K562 (cell line): ENCODE measurements around the gene GAL3ST2. TPM values are rescaled to one million over a fixed set of nuclear protein-coding genes. Genes with fewer than 3 reads are reported as not detected.
"Not testable (repeated sequence)": the region's sequence is repeated elsewhere in the genome, so short reads cannot be mapped to it uniquely, and the experiment has no call there.

Experiments used
- ATAC-seq: fragments of 200-7000 bp; cut with Tn5 transposase; 3 replicates; pipeline ENCODE4 v1.9.1; 2020; ENCODE audit warnings: moderate library complexity
- BruUV-seq: library from RNA; stranded (reverse); fragments of 400-500 nt; replicated peaks from 2 replicates; lab custom pipeline; 2021; lab: Mats Ljungman, UMichigan
- CTCF ChIA-PET: fragments of 300-600 bp; formaldehyde crosslinking; extraction: SDS; loops from one replicate; lab custom pipeline; 2021; ENCODE audit warnings: low intra/inter-chr PET ratio; lab: Yijun Ruan, JAX
- POLR2A ChIA-PET: fragments of 300-600, 350-650 bp; sonication (Branson Sonifier 250); formaldehyde crosslinking; extraction: SDS; loops from one replicate; lab custom pipeline; 2021; ENCODE audit warnings: antibody characterized with exemption, inconsistent platforms; lab: Yijun Ruan, JAX
- DNase-seq, 4 experiments: peaks; one replicate each; pipeline versions ENCODE4 v3.0.0 to v3.0.0-alpha.2; 2011 to 2018; ENCODE audit warnings: low spot score in 3 of 4, mixed read lengths in 3 of 4; ENCODE audit errors: extremely low read depth in 1 of 4
- FAIRE-seq: peaks from 2 replicates; lab custom pipeline; 2011; peaks lifted over from hg19 to GRCh38; lab: Jason Lieb, UNC
- H2AFZ ChIP-seq: 2 replicates; pipeline ENCODE4 v1.6.0; 2011; ENCODE audit warnings: low read depth, low read length, control low read depth, inconsistent platforms
- H3K27ac ChIP-seq: fragments of 200-600 bp; 3 replicates; pipeline ENCODE4 v1.8.0; 2011; ENCODE audit warnings: low read depth, mild to moderate bottlenecking, control low read depth, inconsistent platforms, low read length, moderate library complexity, mixed read lengths; ENCODE audit errors: extremely low read depth
- H3K27me3 ChIP-seq, 2 experiments: fragments of 300-600 bp in 1 of 2; 2 replicates in 1 of 2; 3 replicates in 1 of 2; pipeline versions ENCODE4 v1.6.0 to v1.8.0; 2011; ENCODE audit warnings: inconsistent platforms in 2 of 2, low read length in 2 of 2, mild to moderate bottlenecking in 1 of 2, mixed read lengths in 1 of 2, moderate library complexity in 1 of 2; ENCODE audit not compliant: control insufficient read depth in 2 of 2, insufficient read depth in 2 of 2
- H3K36me3 ChIP-seq: fragments of 300-600 bp; 3 replicates; pipeline ENCODE4 v1.8.0; 2011; ENCODE audit warnings: mild to moderate bottlenecking, low read length, inconsistent platforms; ENCODE audit not compliant: control insufficient read depth, insufficient read depth
- H3K4me1 ChIP-seq, 2 experiments: fragments of 200-600 bp in 1 of 2; replicated peaks in 1 of 2; 2 replicates in 1 of 2; 3 replicates in 1 of 2; pipeline versions ENCODE4 v1.5.1 to v1.8.0; 2011; ENCODE audit warnings: inconsistent platforms in 2 of 2, low read length in 2 of 2, mild to moderate bottlenecking in 1 of 2, mixed read lengths in 1 of 2, moderate library complexity in 1 of 2; ENCODE audit not compliant: control insufficient read depth in 2 of 2, insufficient read depth in 2 of 2
- H3K4me2 ChIP-seq: 2 replicates; pipeline ENCODE4 v1.6.1; 2011; ENCODE audit warnings: low read length, control low read depth, inconsistent platforms, mixed read lengths; ENCODE audit not compliant: insufficient read depth
- H3K4me3 ChIP-seq: fragments of 200-600 bp; sonication (generic), shearing (Covaris generic); 2 replicates; pipeline ENCODE4 v1.5.1; 2016; ENCODE audit warnings: control low read depth, inconsistent platforms
- H3K79me2 ChIP-seq: fragments of 200-600 bp; 3 replicates; pipeline ENCODE4 v1.8.0; 2011; ENCODE audit warnings: low read length, inconsistent platforms; ENCODE audit not compliant: control insufficient read depth, insufficient read depth
- H3K9ac ChIP-seq, 2 experiments: 2 replicates each; pipeline versions ENCODE4 v1.6.0 to v1.6.1; 2011; ENCODE audit warnings: low read depth in 2 of 2, low read length in 2 of 2, control low read depth in 1 of 2, inconsistent platforms in 1 of 2, mild to moderate bottlenecking in 1 of 2, mixed read lengths in 1 of 2; ENCODE audit not compliant: insufficient read depth in 1 of 2
- H3K9me1 ChIP-seq: one replicate; pipeline ENCODE4 v1.6.0; 2011; ENCODE audit warnings: inconsistent platforms, mild to moderate bottlenecking, low read length, moderate library complexity; ENCODE audit not compliant: control insufficient read depth, insufficient read depth
- H3K9me3 ChIP-seq: replicated peaks from 2 replicates; pipeline ENCODE4 v1.5.1; 2011; ENCODE audit warnings: low read depth, low read length, inconsistent platforms; ENCODE audit not compliant: control insufficient read depth, insufficient read depth
- H4K20me1 ChIP-seq: replicated peaks from 2 replicates; pipeline ENCODE4 v1.6.1; 2011; ENCODE audit warnings: low read length, inconsistent platforms, mixed read lengths; ENCODE audit not compliant: control insufficient read depth, insufficient read depth
- CCNT2 ChIP-seq: IDR thresholded peaks from 2 replicates; pipeline ENCODE4 v1.6.1; 2011; ENCODE audit warnings: borderline replicate concordance, low read depth, mild to moderate bottlenecking, moderate library complexity, mixed read lengths, low read length; ENCODE audit not compliant: insufficient read length; ENCODE audit errors: extremely low read depth
- DEAF1 ChIP-seq: fragments of 450-650 bp; formaldehyde crosslinking; IDR thresholded peaks from 2 replicates; pipeline ENCODE4 v1.4.0; 2020; ENCODE audit warnings: mild to moderate bottlenecking, moderate library complexity
- ETS2 ChIP-seq: IDR thresholded peaks from 2 replicates; pipeline ENCODE4 v1.6.1; 2016; ENCODE audit warnings: borderline replicate concordance, missing genetic modification characterization, mild to moderate bottlenecking, moderate library complexity, missing compliant biosample characterization; ENCODE audit not compliant: poor library complexity, severe bottlenecking
- HCFC1 ChIP-seq: IDR thresholded peaks from 2 replicates; pipeline ENCODE4 v1.6.1; 2012; ENCODE audit warnings: low read depth, low read length, improper control_type of control experiment
- HMGN3 ChIP-seq: IDR thresholded peaks from 2 replicates; pipeline ENCODE4 v1.6.1; 2011; ENCODE audit warnings: borderline replicate concordance, low read depth, mild to moderate bottlenecking, mixed read lengths, low read length; ENCODE audit not compliant: insufficient read length; ENCODE audit errors: extremely low read depth
- JUNB ChIP-seq: fragments of 450-650 bp; formaldehyde crosslinking; conservative IDR thresholded peaks from 2 replicates; pipeline ENCODE4 v1.4.0; 2020; ENCODE audit warnings: mild to moderate bottlenecking
- MAFF ChIP-seq: IDR thresholded peaks from 2 replicates; pipeline ENCODE4 v1.6.1; 2012; ENCODE audit warnings: low read length, improper control_type of control experiment
- PHB2 ChIP-seq: fragments of 450-650 bp; IDR thresholded peaks from 2 replicates; pipeline ENCODE4 v1.6.1; 2017; ENCODE audit warnings: low read depth
- TFAM ChIP-seq: fragments of 250-450 bp; sonication (Bioruptor Pico); conservative IDR thresholded peaks from 2 replicates; pipeline ENCODE4 v1.5.0; 2021; ENCODE audit warnings: mild to moderate bottlenecking, moderate library complexity
- TRIM28 ChIP-seq: fragments of 450-650 bp; IDR thresholded peaks from 2 replicates; pipeline ENCODE4 v1.6.1; 2017
- ZNF146 ChIP-seq: IDR thresholded peaks from one replicate; pipeline ENCODE4 v1.6.1; 2018; ENCODE audit warnings: missing compliant biosample characterization; ENCODE audit not compliant: unreplicated experiment
- ZNF695 ChIP-seq: fragments of 450-650 bp; formaldehyde crosslinking; IDR thresholded peaks from 2 replicates; pipeline ENCODE4 v1.4.0; 2020; ENCODE audit warnings: mild to moderate bottlenecking, moderate library complexity
- ZNF707 ChIP-seq: fragments of 250-450 bp; sonication (Bioruptor Pico); conservative IDR thresholded peaks from 2 replicates; pipeline ENCODE4 v1.8.0; 2022; ENCODE audit warnings: inconsistent platforms, mild to moderate bottlenecking, moderate library complexity
- WGBS: fragments of 100-300 bp; shearing (Covaris generic); methylation state at CpG from one replicate; pipeline ENCODE4 v1.1.6; 2016; ENCODE audit warnings: low coverage, mixed read lengths; ENCODE audit not compliant: insufficient coverage; ENCODE audit errors: missing lambda C conversion rate; 5-methylcytosine and 5-hydroxymethylcytosine counted together
- in situ Hi-C: fragments of 300-500 bp; cut with MboI; formaldehyde crosslinking; loops from 4 replicates; pipeline ENCODE4 v1.15.0; 2018; ENCODE audit warnings: inconsistent platforms, mixed read lengths
- intact Hi-C: fragments of 100-400 bp; cut with micrococcal nuclease; formaldehyde crosslinking; loops from 2 replicates; pipeline ENCODE4 v1.14.2; 2022
- polyA plus RNA-seq, 8 experiments: library from polyadenylated mRNA; depleted of rRNA in 4 of 8; stranded (reverse) in 5 of 8; unstranded in 3 of 8; fragments of >200 nt; fragmentation: Nextera tagmentation in 2 of 8; fragmentation: Illumina TruSeq in 1 of 8; extraction: Ambion mirVana in 2 of 8; extraction: Trizol in 1 of 8; gene quantifications; 2 replicates each; pipeline versions ENCODE4 v1.2.1 to v1.2.3, GENCODE V29; 2011 to 2014; ENCODE audit warnings: inconsistent platforms in 1 of 8, missing spikeins in 1 of 8
- total RNA-seq, 7 experiments: library from RNA; depleted of rRNA in 6 of 7; stranded (reverse); fragments of >200 nt in 6 of 7; fragmentation: Illumina TruSeq in 2 of 7; extraction: Trizol in 2 of 7; gene quantifications; 2 replicates each; pipeline versions ENCODE4 v1.2.1 to v1.2.3, GENCODE V29; 2011 to 2021; ENCODE audit warnings: low replicate concordance in 1 of 7

GAL3ST2 gene
- total and polyA plus RNA-seq, 9 of the 15 experiments (the other 6 are each of a cell fraction or from before 2014, with no cell fraction given): 0.42 TPM; not detected in 8

DNA sequence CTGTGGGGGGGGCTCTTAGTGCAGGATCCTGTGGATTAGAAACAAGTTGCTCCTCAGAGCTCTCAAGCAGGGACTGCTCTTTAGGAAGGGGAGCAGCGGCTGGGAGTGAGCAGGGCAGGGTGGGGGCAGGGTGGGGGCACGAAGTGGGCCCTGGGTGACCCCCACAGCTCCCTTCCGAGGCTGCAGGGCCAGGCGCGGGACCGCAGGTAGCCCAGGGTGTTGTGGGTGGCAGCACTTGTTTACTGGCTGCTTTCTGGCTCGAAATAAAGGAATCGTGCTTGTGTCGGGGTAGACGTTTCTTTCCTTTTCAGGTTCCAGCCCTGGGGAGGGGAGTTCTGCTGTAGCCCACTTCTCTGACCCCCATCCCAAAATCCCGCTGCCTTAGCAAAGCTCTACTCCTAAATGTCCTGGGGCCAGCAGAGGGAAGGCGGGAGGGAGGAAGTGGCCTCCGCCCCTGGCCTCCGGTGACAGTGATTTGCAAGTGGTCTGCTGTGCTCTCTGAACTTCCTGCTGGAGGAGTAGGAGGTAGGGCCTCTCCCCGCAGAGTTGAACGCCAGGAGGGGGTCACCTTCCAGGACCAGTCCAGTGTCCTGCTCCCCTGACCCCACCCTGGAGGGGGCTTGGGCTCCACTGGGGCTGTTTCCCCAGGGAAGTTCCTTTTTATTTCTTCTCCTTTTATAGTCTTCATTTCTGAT, 40.7 kb downstream of the GAL3ST2 start (continued):
- TF ChIP-seq ZNF707 (CRISPR knock-in tag) (no peak), TRIM28 (no peak), ZNF146 (CRISPR knock-in tag) (no peak), ZNF695 (no peak), HMGN3 (no peak), CCNT2 (no peak), TFAM (no peak), HCFC1 (no peak), ETS2 (tag) (no peak), PHB2 (no peak), DEAF1 (CRISPR knock-in tag) (no peak), JUNB (CRISPR knock-in tag) (no peak), MAFF (no peak)
- TF ChIP-seq, all 486 proteins: peak for 0

- CTCF ChIA-PET, H3K9me3 ChIP-seq, H4K20me1 ChIP-seq, FAIRE-seq, BruUV-seq, H3K27me3 ChIP-seq, DNase-seq, H3K9me1 ChIP-seq, ATAC-seq, H2AFZ ChIP-seq, in situ Hi-C loops, intact Hi-C loops, POLR2A ChIA-PET, H3K36me3 ChIP-seq, H3K4me3 ChIP-seq, H3K4me2 ChIP-seq, H3K79me2 ChIP-seq, H3K9ac ChIP-seq, H3K27ac ChIP-seq: not testable (repeated sequence)
- WGBS: 71% methylated on average over 8 of the region's 10 CpGs
- peaks cover 0 to 78% of the 10 kb centered on the region in 2 experiments; a peak in 3 of 5 replicates for H3K4me1 ChIP-seq
Measured at GRCh38 chr2:241817821-241818215, 41.2 kb downstream of the GAL3ST2 start.
